Muscle of leg (tissue), 11 donors: ENCODE data around the gene MSI2. TPM values are rescaled to one million over a fixed set of nuclear protein-coding genes. Genes with fewer than 3 reads are reported as not detected.

Experiments used
- DNase-seq: peaks from one replicate; pipeline ENCODE4 v3.0.0; 2013
- H3K27ac ChIP-seq: one replicate; pipeline ENCODE4 v1.5.1; 2013; ENCODE audit warnings: mild to moderate bottlenecking, low read length, control low read depth
- H3K27me3 ChIP-seq: one replicate; pipeline ENCODE4 v1.6.1; 2013; ENCODE audit warnings: low read length; ENCODE audit not compliant: control insufficient read depth, insufficient read depth
- H3K36me3 ChIP-seq: one replicate; pipeline ENCODE4 v1.6.1; 2013; ENCODE audit warnings: low read length; ENCODE audit not compliant: control insufficient read depth, insufficient read depth
- H3K4me1 ChIP-seq: one replicate; pipeline ENCODE4 v1.6.1; 2013; ENCODE audit warnings: low read length; ENCODE audit not compliant: control insufficient read depth, insufficient read depth
- H3K4me3 ChIP-seq: one replicate; pipeline ENCODE4 v1.5.1; 2013; ENCODE audit warnings: low read length, control low read depth
- H3K9me3 ChIP-seq: replicated peaks from 2 replicates; pipeline ENCODE4 v1.6.1; 2013; ENCODE audit warnings: low read depth, low read length; ENCODE audit not compliant: control insufficient read depth
- WGBS: methylation state at CpG from one replicate; pipeline ENCODE4 v1.1.5; 2013; ENCODE audit warnings: missing lambda C conversion rate; ENCODE audit not compliant: insufficient coverage; 5-methylcytosine and 5-hydroxymethylcytosine counted together
- polyA plus RNA-seq, 8 donors: library from polyadenylated mRNA; unstranded; fragments of 120-200 nt; gene quantifications; one replicate each; pipeline versions ENCODE4 v1.2.1 to v1.2.3, GENCODE V29; 2013; ENCODE audit warnings: inconsistent platforms in 1 of 8, low replicate concordance in 1 of 8; ENCODE audit not compliant: insufficient read length in 8 of 8, insufficient read depth in 1 of 8
- total RNA-seq: library from RNA; stranded (reverse); fragments of 120-200 nt; gene quantifications from one replicate; pipeline ENCODE4 v1.2.4, GENCODE V29; 2013

Gene MSI2
- total and polyA plus RNA-seq, 9 donors, result 21.5 to 32.0 (median 27.4) TPM

- Histone ChIP-seq H3K4me1 (peaks cover 13% of the 10 kb centered on the region), H3K9me3 (no peaks in the 10 kb centered on the region), H3K27ac (no peak overlapping the region), H3K36me3 (no peaks in the 10 kb centered on the region), H3K4me3 (no peak overlapping the region), H3K27me3 (peaks cover 14% of the 10 kb centered on the region)
- 60% methylated on average over 6 of the region's 8 CpGs for WGBS
- DNase-seq, result no peak
These were observed 283.4 kb downstream of the MSI2 start for GRCh38 chr17:57539529-57540301.

- no peaks in the 10 kb centered on the region for H3K9me3 ChIP-seq
- no peak for DNase-seq
- H3K27me3 ChIP-seq, result peaks cover 14% of the 10 kb centered on the region
- no peaks in the 10 kb centered on the region for H3K36me3 ChIP-seq
- 77% methylated on average over 1 of the region's 2 CpGs for WGBS
- no peak overlapping the region for H3K27ac ChIP-seq
- peaks cover 21% of the 10 kb centered on the region for H3K4me1 ChIP-seq
- no peak overlapping the region for H3K4me3 ChIP-seq
These were observed 284.3 kb downstream of the MSI2 start for GRCh38 chr17:57540596-57540995.

- H3K36me3 ChIP-seq, result no peaks in the 10 kb centered on the region
- H3K4me1 ChIP-seq, result peaks cover 26% of the 10 kb centered on the region
- no peak overlapping the region for H3K4me3 ChIP-seq
- peaks cover 14% of the 10 kb centered on the region for H3K27me3 ChIP-seq
- H3K9me3 ChIP-seq, result no peaks in the 10 kb centered on the region
- no CpG with 5 or more reads among the region's 4 CpGs for WGBS
- no peak overlapping the region for H3K27ac ChIP-seq
- DNase-seq, result no peak
These were observed 284.7 kb downstream of the MSI2 start for GRCh38 chr17:57541049-57541448.

- DNase-seq, result no peak
- Histone ChIP-seq H3K9me3 (no peaks in the 10 kb centered on the region), H3K27me3 (peaks cover 15% of the 10 kb centered on the region), H3K4me1 (peaks cover 31% of the 10 kb centered on the region), H3K4me3 (no peak overlapping the region), H3K27ac (no peak overlapping the region), H3K36me3 (no peaks in the 10 kb centered on the region)
- 77% methylated on average over 10 of the region's 17 CpGs for WGBS
These were observed 285.4 kb downstream of the MSI2 start for GRCh38 chr17:57541472-57542394.

- 76% methylated on average over 2 of the region's 4 CpGs for WGBS
- H3K4me3 ChIP-seq, result no peak overlapping the region
- H3K27ac ChIP-seq, result no peak overlapping the region
- peaks cover 14% of the 10 kb centered on the region for H3K27me3 ChIP-seq
- no peak for DNase-seq
- H3K36me3 ChIP-seq, result no peaks in the 10 kb centered on the region
- peaks cover 35% of the 10 kb centered on the region for H3K4me1 ChIP-seq
- H3K9me3 ChIP-seq, result no peaks in the 10 kb centered on the region
These were observed 286.2 kb downstream of the MSI2 start for GRCh38 chr17:57542510-57542909.

GRCh38 chr17:57543230-57543629, 286.9 kb downstream of the MSI2 start:
- no peak overlapping the region for H3K27ac ChIP-seq
- H3K4me1 ChIP-seq, result peaks cover 32% of the 10 kb centered on the region
- H3K27me3 ChIP-seq, result peaks cover 7% of the 10 kb centered on the region
- DNase-seq, result no peak
- no peaks in the 10 kb centered on the region for H3K9me3 ChIP-seq
- H3K4me3 ChIP-seq, result no peak overlapping the region
- 100% methylated on average over 1 of the region's 4 CpGs for WGBS
- no peaks in the 10 kb centered on the region for H3K36me3 ChIP-seq

GRCh38 chr17:57544401-57544800, 288.1 kb downstream of the MSI2 start:
- WGBS, result 87% methylated on average over 3 of the region's 5 CpGs
- Histone ChIP-seq H3K4me3 (no peak overlapping the region), H3K27me3 (peaks cover 9% of the 10 kb centered on the region), H3K9me3 (no peaks in the 10 kb centered on the region), H3K36me3 (no peaks in the 10 kb centered on the region), H3K27ac (no peak overlapping the region), H3K4me1 (peaks cover 32% of the 10 kb centered on the region)
- DNase-seq, result no peak

GRCh38 chr17:57544834-57545463, 288.6 kb downstream of the MSI2 start:
- DNase-seq, result no peak
- H3K27me3 ChIP-seq, result peaks cover 11% of the 10 kb centered on the region
- H3K36me3 ChIP-seq, result no peaks in the 10 kb centered on the region
- H3K4me1 ChIP-seq, result peaks cover 32% of the 10 kb centered on the region
- H3K4me3 ChIP-seq, result no peak overlapping the region
- H3K27ac ChIP-seq, result peak overlapping the region; percentile 7
- H3K9me3 ChIP-seq, result no peaks in the 10 kb centered on the region
- WGBS, result no CpG with 5 or more reads among the region's 7 CpGs

- Histone ChIP-seq H3K4me3 (no peak overlapping the region), H3K4me1 (peaks cover 32% of the 10 kb centered on the region), H3K36me3 (no peaks in the 10 kb centered on the region), H3K9me3 (no peaks in the 10 kb centered on the region), H3K27me3 (peaks cover 14% of the 10 kb centered on the region), H3K27ac (peak overlapping the region; percentile 31)
- DNase-seq, result no peak
- 37% methylated on average over 7 of the region's 19 CpGs for WGBS
These were observed 289.5 kb downstream of the MSI2 start for GRCh38 chr17:57545731-57546342.
